MM.1S (cell line): Measurements from ENCODE around the gene TOX3.

Source experiments
- CTCF ChIP-seq: fragments of 300-600 bp; sonication (generic); IDR thresholded peaks from 2 replicates; pipeline ENCODE4 v1.5.1; 2016; ENCODE audit warnings: antibody characterized with exemption, low read length, mixed read lengths
- EZH2 ChIP-seq: fragments of 300-600 bp; sonication (generic); optimal IDR thresholded peaks from 2 replicates; pipeline ENCODE3; 2017; ENCODE audit warnings: low read depth, mild to moderate bottlenecking, antibody characterized with exemption, low read length, mixed read lengths

- TF ChIP-seq CTCF (no peak), EZH2 (no peak)
Observed at GRCh38 chr16:52405441-52405840, 141.5 kb downstream of the TOX3 start.
